Measurements from ENCODE around the gene TBC1D19.
"Not testable (repeated sequence)": the region's sequence is repeated elsewhere in the genome, so short reads cannot be mapped to it uniquely, and the experiment has no call there.

Gene TBC1D19

DNA sequence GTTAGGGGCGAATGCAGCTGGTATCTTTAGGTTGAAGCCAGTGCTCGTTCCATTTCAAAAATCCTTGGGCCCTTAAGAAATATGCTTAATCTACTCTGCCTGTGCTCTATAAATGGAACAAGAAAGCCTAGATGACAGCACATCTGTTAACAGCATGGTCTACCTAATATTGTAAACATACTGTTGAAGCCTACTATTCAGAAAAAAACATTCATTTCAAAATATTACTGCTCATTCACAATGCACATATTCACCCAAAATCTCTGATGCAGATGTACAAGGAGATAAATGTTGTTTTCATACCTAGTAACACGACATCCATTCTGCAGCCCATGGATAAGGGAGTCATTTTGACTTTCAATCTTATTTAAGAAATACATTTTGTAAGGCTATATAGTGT, 106.6 kb downstream of the TBC1D19 start:
- no peak for DNase-seq
- no peak overlapping the region for H3K4me3 ChIP-seq (ENCODE audit: low read depth, low read length)
- no peaks in the 10 kb centered on the region for H3K36me3 ChIP-seq
- no peak for TF ChIP-seq CTCF (IDR thresholded peaks at IDR 0.05; ENCODE audit: low read depth, low read length)
- no peak overlapping the region for H3K27ac ChIP-seq
- H3K9me3 ChIP-seq (ENCODE audit: severe bottlenecking): no peaks in the 10 kb centered on the region
- no peaks in the 10 kb centered on the region for H3K27me3 ChIP-seq (ENCODE audit: insufficient read depth, low read depth, severe bottlenecking)

DNA sequence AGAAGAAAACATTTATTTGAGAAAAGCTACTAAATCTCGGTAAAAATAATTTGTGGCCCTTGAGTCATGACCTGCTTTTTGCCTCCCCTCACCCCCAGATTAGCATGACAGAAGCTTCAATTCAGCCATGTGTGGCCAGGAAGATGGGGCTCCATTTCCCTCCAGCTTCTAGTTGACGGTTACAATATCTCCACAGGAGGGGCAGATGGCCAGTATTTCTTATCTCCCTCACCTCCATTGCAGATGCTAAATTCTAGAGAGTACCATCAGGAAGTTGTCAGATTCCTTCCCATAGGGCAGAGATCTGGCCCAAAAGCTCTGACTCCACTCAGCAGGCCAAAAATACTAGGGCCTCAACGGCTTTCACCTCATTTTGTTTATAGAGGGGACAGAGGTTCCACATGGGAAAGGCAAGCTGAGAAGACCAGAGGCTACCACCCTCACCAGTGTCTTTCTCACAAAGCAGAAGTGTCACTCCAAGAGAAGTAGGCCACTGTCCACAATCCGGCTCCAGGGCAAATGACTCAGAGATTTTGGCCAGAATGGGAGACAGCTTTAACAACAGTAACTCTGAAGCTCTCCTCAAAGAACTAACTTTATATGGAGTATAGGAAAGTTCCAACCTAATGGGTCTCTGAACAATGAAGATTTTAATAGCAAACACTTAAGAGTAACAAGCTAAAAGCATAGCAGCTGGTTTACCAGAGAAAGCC, 108.3 kb downstream of the TBC1D19 start:
- no peak for TF ChIP-seq CTCF (IDR thresholded peaks at IDR 0.05; ENCODE audit: low read depth, low read length)
- Histone ChIP-seq H3K9me3 (ENCODE audit: severe bottlenecking) (no peaks in the 10 kb centered on the region), H3K36me3 (no peaks in the 10 kb centered on the region), H3K4me3 (ENCODE audit: low read depth, low read length) (no peak overlapping the region), H3K27me3 (ENCODE audit: insufficient read depth, low read depth, severe bottlenecking) (no peaks in the 10 kb centered on the region), H3K27ac (no peak overlapping the region)
- no peak for DNase-seq

DNA sequence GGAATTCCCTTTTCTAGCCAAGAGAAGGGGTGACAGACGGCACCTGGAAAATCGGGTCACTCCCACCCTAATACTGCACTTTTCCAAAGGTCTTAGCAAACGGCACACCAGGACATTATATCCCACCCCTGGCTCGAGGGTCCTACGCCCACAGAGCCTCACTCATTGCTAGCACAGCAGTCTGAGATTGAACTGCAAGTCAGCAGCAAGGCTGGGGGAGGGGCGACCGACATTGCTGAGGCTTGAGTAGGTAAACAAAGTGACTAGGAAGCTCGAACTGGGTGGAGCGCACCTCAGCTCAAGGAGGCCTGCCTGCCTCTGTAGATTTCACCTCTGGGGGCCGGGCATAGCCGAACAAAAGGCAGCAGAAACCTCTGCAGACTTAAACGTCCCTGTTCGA, 110.2 kb downstream of the TBC1D19 start:
- H3K9me3 ChIP-seq (ENCODE audit: severe bottlenecking); H3K27ac ChIP-seq; H3K4me3 ChIP-seq (ENCODE audit: low read depth, low read length); DNase-seq; H3K27me3 ChIP-seq (ENCODE audit: insufficient read depth, low read depth, severe bottlenecking); H3K36me3 ChIP-seq: not testable (repeated sequence)

DNA sequence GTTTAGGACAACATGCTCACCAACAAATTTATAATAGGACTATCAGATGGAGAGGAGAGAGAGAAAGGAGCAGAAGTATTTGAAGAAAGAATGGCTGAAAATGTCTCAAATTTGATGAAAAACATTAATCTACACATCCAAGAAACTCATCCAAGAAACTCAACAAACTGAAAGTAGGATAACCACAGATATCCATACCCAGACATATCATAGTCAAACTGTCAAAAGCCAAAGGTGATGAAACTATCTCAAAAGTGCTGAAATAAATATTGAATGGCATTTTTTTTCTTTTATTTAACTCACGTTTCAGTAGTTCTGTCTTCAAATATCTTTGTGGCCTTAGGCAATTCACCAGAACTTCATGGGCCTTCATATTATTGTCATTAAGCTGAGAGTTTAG, 116.2 kb downstream of the TBC1D19 start:
- H3K36me3 ChIP-seq: no peaks in the 10 kb centered on the region
- no peak overlapping the region for H3K4me3 ChIP-seq (ENCODE audit: low read depth, low read length)
- H3K27ac ChIP-seq: no peak overlapping the region
- no peak for DNase-seq
- no peaks in the 10 kb centered on the region for H3K9me3 ChIP-seq (ENCODE audit: severe bottlenecking)
- no peaks in the 10 kb centered on the region for H3K27me3 ChIP-seq (ENCODE audit: insufficient read depth, low read depth, severe bottlenecking)
- no peak for TF ChIP-seq CTCF (IDR thresholded peaks at IDR 0.05; ENCODE audit: low read depth, low read length)

GRCh38 chr4:26701095-26701494, 117.2 kb downstream of the TBC1D19 start:
- Histone ChIP-seq H3K9me3 (ENCODE audit: severe bottlenecking) (no peaks in the 10 kb centered on the region), H3K27ac (no peak overlapping the region), H3K36me3 (no peaks in the 10 kb centered on the region), H3K4me3 (ENCODE audit: low read depth, low read length) (no peak overlapping the region), H3K27me3 (ENCODE audit: insufficient read depth, low read depth, severe bottlenecking) (no peaks in the 10 kb centered on the region)
- no peak for DNase-seq
- no peak for TF ChIP-seq CTCF (IDR thresholded peaks at IDR 0.05; ENCODE audit: low read depth, low read length)

DNA sequence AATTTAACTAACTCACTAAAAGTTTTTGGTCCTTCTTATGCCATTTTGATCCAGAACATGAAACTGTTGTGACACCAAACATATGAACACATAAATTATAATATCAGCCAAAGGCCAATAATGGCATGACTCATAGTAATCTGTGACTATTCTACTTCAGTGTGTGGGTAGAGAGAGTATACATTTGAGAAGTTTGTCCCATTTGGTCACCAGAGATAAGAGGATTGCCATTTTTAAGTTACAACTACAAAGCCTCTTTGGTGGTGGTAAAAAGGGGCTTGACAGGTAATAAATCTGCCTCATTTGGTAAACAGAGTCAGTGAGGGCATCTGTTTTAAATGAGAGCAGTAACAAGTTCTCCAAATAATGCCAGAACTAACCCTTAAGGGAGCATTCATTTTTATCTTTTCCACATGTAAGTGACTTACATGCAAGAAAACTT, 117.9 kb downstream of the TBC1D19 start:
- no peak overlapping the region for H3K4me3 ChIP-seq (ENCODE audit: low read depth, low read length)
- H3K36me3 ChIP-seq: no peaks in the 10 kb centered on the region
- no peak for TF ChIP-seq CTCF (IDR thresholded peaks at IDR 0.05; ENCODE audit: low read depth, low read length)
- DNase-seq: no peak
- H3K27me3 ChIP-seq (ENCODE audit: insufficient read depth, low read depth, severe bottlenecking): no peaks in the 10 kb centered on the region
- no peaks in the 10 kb centered on the region for H3K9me3 ChIP-seq (ENCODE audit: severe bottlenecking)
- H3K27ac ChIP-seq: no peak overlapping the region

All from WERI-Rb-1 (cell line).